Caco-2 (cell line): Measurements from ENCODE around the gene POLRMT. TPM values are rescaled to one million over a fixed set of nuclear protein-coding genes. Genes with fewer than 3 reads are reported as not detected.

Experiments used
- BruUV-seq: library from RNA; stranded (reverse); fragments of 400-500 nt; replicated peaks from 2 replicates; lab custom pipeline; 2021; lab: Mats Ljungman, UMichigan
- CTCF ChIA-PET: fragments of 300-600 bp; sonication (Branson Sonifier 250); formaldehyde crosslinking; loops from one replicate; lab custom pipeline; 2022; ENCODE audit warnings: antibody characterized with exemption; lab: Charles Lee
- POLR2A ChIA-PET: fragments of 300-600 bp; sonication (Branson Sonifier 250); formaldehyde crosslinking; loops from one replicate; lab custom pipeline; 2022; ENCODE audit warnings: antibody characterized with exemption; lab: Charles Lee
- DNase-seq, 2 experiments: peaks; one replicate each; pipeline versions ENCODE4 v3.0.0 to v3.0.0-alpha.2; 2020 to 2022
- H3K27me3 ChIP-seq: replicated peaks from 2 replicates; pipeline ENCODE4 v1.6.0; 2011; ENCODE audit warnings: low read length; ENCODE audit not compliant: control insufficient read depth, insufficient read depth
- H3K36me3 ChIP-seq: 2 replicates; pipeline ENCODE4 v1.5.1; 2011; ENCODE audit warnings: low read length; ENCODE audit not compliant: control insufficient read depth, insufficient read depth
- H3K4me1 ChIP-seq: fragments of 250-450 bp; sonication (Bioruptor Pico); 2 replicates; pipeline ENCODE4 v1.5.1; 2020; ENCODE audit warnings: mild to moderate bottlenecking
- H3K4me3 ChIP-seq: 2 replicates; pipeline ENCODE4 v1.5.1; 2011; ENCODE audit warnings: low read depth, mild to moderate bottlenecking, control low read depth, low read length
- H3K9me3 ChIP-seq: fragments of 250-450 bp; sonication (Bioruptor Pico); 2 replicates; pipeline ENCODE4 v1.5.1; 2020; ENCODE audit warnings: mild to moderate bottlenecking, moderate library complexity
- H3K27ac Mint-ChIP-seq: one replicate; pipeline ENCODE4 v1.8.0; 2022; ENCODE audit warnings: mixed read lengths; ENCODE audit not compliant: unreplicated experiment
- H3K27me3 Mint-ChIP-seq: one replicate; pipeline ENCODE4 v1.8.0; 2022; ENCODE audit warnings: mixed read lengths; ENCODE audit not compliant: insufficient read depth, unreplicated experiment
- H3K36me3 Mint-ChIP-seq: one replicate; pipeline ENCODE4 v1.8.0; 2022; ENCODE audit warnings: mild to moderate bottlenecking, mixed read lengths; ENCODE audit not compliant: insufficient read depth, unreplicated experiment
- H3K4me1 Mint-ChIP-seq: one replicate; pipeline ENCODE4 v1.8.0; 2022; ENCODE audit warnings: low read depth, mixed read lengths; ENCODE audit not compliant: unreplicated experiment
- H3K4me3 Mint-ChIP-seq: one replicate; pipeline ENCODE4 v1.8.0; 2022; ENCODE audit warnings: mild to moderate bottlenecking, moderate library complexity, mixed read lengths; ENCODE audit not compliant: unreplicated experiment
- H3K9me3 Mint-ChIP-seq: one replicate; pipeline ENCODE4 v1.8.0; 2022; ENCODE audit warnings: mixed read lengths; ENCODE audit not compliant: unreplicated experiment
- CTCF ChIP-seq, 2 experiments: fragments of 200-600 bp in 1 of 2; IDR thresholded peaks; 1 replicate in 1 of 2; 2 replicates in 1 of 2; pipeline versions ENCODE4 v1.5.1 to v1.8.0; 2011 to 2022; ENCODE audit warnings: antibody characterized with exemption in 1 of 2, control low read depth in 1 of 2, inconsistent platforms in 1 of 2, low read depth in 1 of 2, low read length in 1 of 2, mild to moderate bottlenecking in 1 of 2, moderate library complexity in 1 of 2; ENCODE audit not compliant: insufficient read depth in 1 of 2, severe bottlenecking in 1 of 2, unreplicated experiment in 1 of 2
- intact Hi-C: fragments of 100-400 bp; cut with micrococcal nuclease; formaldehyde crosslinking; loops from one replicate; pipeline ENCODE4 v1.10.0; 2022; ENCODE audit not compliant: unreplicated experiment
- total RNA-seq: library from RNA; stranded (reverse); gene quantifications from 2 replicates; pipeline ENCODE4 v1.2.3, GENCODE V29; 2022

Gene POLRMT
- total RNA-seq, 1 experiment from 2014 or later = 95.8 TPM

DNA sequence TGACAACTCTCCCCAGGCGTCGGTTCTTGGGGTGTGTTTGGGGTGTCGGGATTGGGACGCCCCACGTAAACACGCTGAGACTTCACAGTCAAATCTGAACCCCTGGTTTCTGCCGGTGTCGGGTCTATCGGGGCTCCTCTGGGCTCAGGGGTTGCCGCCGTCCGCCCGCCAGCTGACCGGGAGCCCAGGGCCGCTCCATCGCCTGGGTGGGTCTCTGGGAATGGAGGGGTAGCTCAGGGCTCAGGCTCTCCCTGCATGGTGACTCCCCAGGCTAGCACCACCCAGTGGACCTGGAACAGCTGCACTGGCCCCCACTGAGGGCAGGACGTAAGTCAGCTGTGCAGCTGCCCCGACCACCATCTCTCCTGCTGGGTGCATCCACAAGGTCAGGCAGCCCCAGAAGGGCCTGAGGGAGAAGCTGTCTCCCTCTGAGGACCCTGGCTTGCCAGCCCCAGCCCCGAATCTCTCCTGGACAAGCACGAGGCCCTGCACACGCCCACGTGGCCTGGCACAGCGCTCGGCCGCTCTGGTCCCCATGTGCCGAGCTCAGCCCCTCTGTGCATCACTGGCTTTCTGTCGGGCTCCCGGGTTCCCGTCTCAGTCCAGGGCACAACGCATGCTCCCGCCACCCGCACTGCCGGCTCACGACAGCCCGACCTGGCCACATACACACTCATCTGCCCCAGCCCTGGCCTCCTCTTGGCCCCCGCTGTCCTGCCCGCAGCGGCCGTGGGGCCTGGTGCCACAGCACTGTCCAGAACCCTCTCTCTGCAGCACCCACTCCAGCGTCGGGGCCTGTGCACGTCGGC lies 23.6 kb upstream of the POLRMT start:
- H3K9me3 Mint-ChIP-seq = no peaks in the 10 kb centered on the region
- peaks cover 70% of the 10 kb centered on the region for H3K36me3 Mint-ChIP-seq
- peaks cover 14% of the 10 kb centered on the region for H3K4me1 ChIP-seq
- POLR2A ChIA-PET = no interaction called here
- H3K9me3 ChIP-seq = no peaks in the 10 kb centered on the region
- CTCF ChIA-PET = no interaction called here
- no peak overlapping the region for H3K4me3 ChIP-seq
- no peaks in the 10 kb centered on the region for H3K4me1 Mint-ChIP-seq
- no peak for TF ChIP-seq CTCF (IDR thresholded peaks at IDR 0.05; ENCODE audit: insufficient read depth in 1 of 2, low read depth in 1 of 2, low read length in 1 of 2, severe bottlenecking in 1 of 2, unreplicated experiment in 1 of 2)
- H3K27ac Mint-ChIP-seq = no peak overlapping the region
- DNase-seq = no peak
- peaks cover 4% of the 10 kb centered on the region for H3K36me3 ChIP-seq
- no peaks in the 10 kb centered on the region for H3K27me3 Mint-ChIP-seq
- BruUV-seq = no TSS peak
- H3K27me3 ChIP-seq = no peaks in the 10 kb centered on the region
- H3K4me3 Mint-ChIP-seq = no peak overlapping the region
- intact Hi-C loops = no loop called here

GRCh38 chr19:655691-656090 lies 22.4 kb upstream of the POLRMT start:
- Mint-ChIP-seq H3K27me3 (no peaks in the 10 kb centered on the region), H3K9me3 (no peaks in the 10 kb centered on the region), H3K4me1 (no peaks in the 10 kb centered on the region), H3K4me3 (no peak overlapping the region), H3K27ac (no peak overlapping the region), H3K36me3 (peaks cover 66% of the 10 kb centered on the region)
- no TSS peak for BruUV-seq
- ChIA-PET POLR2A (no interaction called here), CTCF (no interaction called here)
- Histone ChIP-seq H3K9me3 (no peaks in the 10 kb centered on the region), H3K27me3 (no peaks in the 10 kb centered on the region), H3K36me3 (peaks cover 4% of the 10 kb centered on the region), H3K4me3 (no peak overlapping the region), H3K4me1 (peaks cover 8% of the 10 kb centered on the region; the same call in 1 of the 2 replicates)
- TF ChIP-seq CTCF (IDR thresholded peaks at IDR 0.05; ENCODE audit: insufficient read depth in 1 of 2, low read depth in 1 of 2, low read length in 1 of 2, severe bottlenecking in 1 of 2, unreplicated experiment in 1 of 2) = no peak
- intact Hi-C loops = no loop called here
- no peak for DNase-seq

GRCh38 chr19:653425-653824 lies 20.1 kb upstream of the POLRMT start:
- Mint-ChIP-seq H3K4me1 (no peaks in the 10 kb centered on the region), H3K9me3 (no peaks in the 10 kb centered on the region), H3K27me3 (no peaks in the 10 kb centered on the region), H3K36me3 (peaks cover 72% of the 10 kb centered on the region), H3K27ac (no peak overlapping the region), H3K4me3 (no peak overlapping the region)
- no peaks in the 10 kb centered on the region for H3K27me3 ChIP-seq
- no peak for TF ChIP-seq CTCF (IDR thresholded peaks at IDR 0.05; ENCODE audit: insufficient read depth in 1 of 2, low read depth in 1 of 2, low read length in 1 of 2, severe bottlenecking in 1 of 2, unreplicated experiment in 1 of 2)
- no peaks in the 10 kb centered on the region for H3K4me1 ChIP-seq
- H3K4me3 ChIP-seq = no peak overlapping the region
- DNase-seq = no peak
- ChIA-PET CTCF (no interaction called here), POLR2A (no interaction called here)
- H3K9me3 ChIP-seq = no peaks in the 10 kb centered on the region
- intact Hi-C loops = no loop called here
- no TSS peak for BruUV-seq
- H3K36me3 ChIP-seq = peaks cover 2% of the 10 kb centered on the region
